B cell (primary cell): ENCODE measurements around the gene THAP2. TPM values are rescaled to one million over a fixed set of nuclear protein-coding genes. Genes with fewer than 3 reads are reported as not detected.
"Not testable (repeated sequence)": the region's sequence is repeated elsewhere in the genome, so short reads cannot be mapped to it uniquely, and the experiment has no call there.

Experiments used
- ATAC-seq: fragments of 200-7000 bp; cut with Tn5 transposase; one replicate; pipeline ENCODE4 v1.10.0; 2021; ENCODE audit warnings: low read depth, mild to moderate bottlenecking, moderate number of reproducible peaks, moderate library complexity
- CTCF ChIA-PET: fragments of 350-600 bp; sonication (Branson Sonifier 250); formaldehyde crosslinking; loops from one replicate; lab custom pipeline; 2021; ENCODE audit warnings: antibody characterized with exemption, inconsistent platforms; lab: Charles Lee
- POLR2A ChIA-PET: fragments of 350-600 bp; sonication (Branson Sonifier 250); formaldehyde crosslinking; loops from one replicate; lab custom pipeline; 2021; ENCODE audit warnings: antibody characterized with exemption; lab: Charles Lee
- DNase-seq: peaks from one replicate; pipeline ENCODE4 v3.0.0; 2013
- H2AFZ ChIP-seq: 2 replicates; pipeline ENCODE4 v1.6.1; 2012; ENCODE audit warnings: mild to moderate bottlenecking, low read depth, low read length; ENCODE audit not compliant: insufficient read depth, poor library complexity, severe bottlenecking
- H3K27ac ChIP-seq, 2 donors: 1 replicate in 1 of 2; 2 replicates in 1 of 2; pipeline ENCODE4 v1.5.1; 2012 to 2013; ENCODE audit warnings: low read length in 2 of 2, mild to moderate bottlenecking in 2 of 2, moderate library complexity in 1 of 2
- H3K27me3 ChIP-seq, 4 experiments: fragments of 200-600 bp in 1 of 4; sonication (generic) in 1 of 4; replicated peaks in 1 of 4; 1 replicate in 2 of 4; 2 replicates in 2 of 4; pipeline versions ENCODE4 v1.6.1 to v1.7.0; 2013 to 2016; ENCODE audit warnings: low read length in 3 of 4, mild to moderate bottlenecking in 2 of 4, mixed read lengths in 1 of 4, moderate library complexity in 1 of 4; ENCODE audit not compliant: insufficient read depth in 4 of 4, control insufficient read depth in 3 of 4; ENCODE audit errors: control extremely low read depth in 1 of 4
- H3K36me3 ChIP-seq, 2 experiments: replicated peaks in 1 of 2; 1 replicate in 1 of 2; 2 replicates in 1 of 2; pipeline versions ENCODE4 v1.6.1 to v1.7.1; 2013; ENCODE audit warnings: low read length in 1 of 2; ENCODE audit not compliant: insufficient read depth in 2 of 2, control insufficient read depth in 1 of 2; ENCODE audit errors: control extremely low read depth in 1 of 2, extremely low read depth in 1 of 2
- H3K4me1 ChIP-seq, 2 donors: fragments of 200-600 bp in 1 of 2; sonication (generic) in 1 of 2; 1 replicate in 1 of 2; 2 replicates in 1 of 2; pipeline versions ENCODE4 v1.5.1 to v1.6.1; 2013 to 2017; ENCODE audit warnings: low read length in 2 of 2; ENCODE audit not compliant: control insufficient read depth in 2 of 2, insufficient read depth in 2 of 2
- H3K4me2 ChIP-seq: replicated peaks from 2 replicates; pipeline ENCODE3; 2012; ENCODE audit warnings: mild to moderate bottlenecking, low read depth, low read length; ENCODE audit not compliant: poor library complexity, severe bottlenecking
- H3K4me3 ChIP-seq, 5 experiments: fragments of 200-600 bp in 1 of 5; sonication (generic) in 1 of 5; 1 replicate in 3 of 5; 2 replicates in 2 of 5; pipeline versions ENCODE4 v1.5.1 to v1.7.0; 2011 to 2016; ENCODE audit warnings: low read length in 4 of 5, mild to moderate bottlenecking in 4 of 5, low read depth in 2 of 5, control low read depth in 1 of 5, moderate library complexity in 1 of 5; ENCODE audit not compliant: insufficient read depth in 1 of 5; ENCODE audit errors: control extremely low read depth in 1 of 5, extremely low read depth in 1 of 5
- H3K79me2 ChIP-seq: fragments of 200-600 bp; sonication (generic); one replicate; pipeline ENCODE4 v1.6.0; 2016; ENCODE audit warnings: low read length; ENCODE audit not compliant: control insufficient read depth, insufficient read depth
- H3K9ac ChIP-seq: fragments of 200-600 bp; sonication (generic); 2 replicates; pipeline ENCODE4 v1.6.1; 2017; ENCODE audit warnings: mild to moderate bottlenecking, low read length, moderate library complexity
- H3K9me3 ChIP-seq, 3 donors: one replicate each; pipeline versions ENCODE4 v1.6.1 to v1.7.1; 2013; ENCODE audit warnings: low read length in 2 of 3; ENCODE audit not compliant: control insufficient read depth in 2 of 3, insufficient read depth in 1 of 3; ENCODE audit errors: control extremely low read depth in 1 of 3
- H4K20me1 ChIP-seq: 2 replicates; pipeline ENCODE4 v1.6.0; 2012; ENCODE audit warnings: mild to moderate bottlenecking, low read length; ENCODE audit not compliant: insufficient read depth, control insufficient read depth, poor library complexity, severe bottlenecking
- H3K27ac Mint-ChIP-seq: one replicate; pipeline ENCODE4 v1.8.0; 2021; ENCODE audit warnings: mixed read lengths
- H3K27me3 Mint-ChIP-seq: one replicate; pipeline ENCODE4 v1.8.0; 2021; ENCODE audit warnings: mixed read lengths
- H3K4me1 Mint-ChIP-seq: one replicate; pipeline ENCODE4 v1.8.0; 2021; ENCODE audit warnings: mixed read lengths
- H3K4me3 Mint-ChIP-seq: one replicate; pipeline ENCODE4 v1.8.0; 2021; ENCODE audit warnings: mixed read lengths
- H3K9me3 Mint-ChIP-seq: one replicate; pipeline ENCODE4 v1.8.0; 2022; ENCODE audit warnings: mixed read lengths; ENCODE audit not compliant: insufficient read depth
- CTCF ChIP-seq: fragments of 200-600 bp; IDR thresholded peaks from one replicate; pipeline ENCODE4 v1.8.0; 2022; ENCODE audit warnings: antibody characterized with exemption, mild to moderate bottlenecking
- EZH2 ChIP-seq: IDR thresholded peaks from 2 replicates; pipeline ENCODE4 v1.6.1; 2012; ENCODE audit warnings: borderline replicate concordance, low read depth, mild to moderate bottlenecking, moderate library complexity, low read length; ENCODE audit not compliant: insufficient read depth, poor library complexity, severe bottlenecking
- WGBS: methylation state at CpG from one replicate; pipeline ENCODE4 v1.1.5; 2013; ENCODE audit warnings: missing lambda C conversion rate; ENCODE audit not compliant: insufficient coverage; 5-methylcytosine and 5-hydroxymethylcytosine counted together
- intact Hi-C: fragments of 100-400 bp; cut with micrococcal nuclease; formaldehyde crosslinking; loops from one replicate; pipeline ENCODE4 v1.10.0; 2022
- polyA plus RNA-seq: library from polyadenylated mRNA; depleted of rRNA; stranded (reverse); fragments of >200 nt; gene quantifications from 2 replicates; pipeline ENCODE4 v1.2.3, GENCODE V29; 2012
- total RNA-seq, 2 donors: library from RNA; stranded (reverse); fragments of 120-200 nt in 1 of 2; gene quantifications; 1 replicate in 1 of 2; 2 replicates in 1 of 2; pipeline versions ENCODE4 v1.2.3 to v1.2.4, GENCODE V29; 2013 to 2022

Gene THAP2
- total and polyA plus RNA-seq, 2 donors (not counting 1 experiment from before 2014, with no cell fraction given), result 11.6 to 13.2 TPM

- no peak for DNase-seq
- Histone ChIP-seq H3K79me2 (peaks cover 73% of the 10 kb centered on the region), H3K9me3 (no peaks in the 10 kb centered on the region), H3K4me2 (peak overlapping the region; percentile 86), H3K9ac (peak overlapping the region; percentile 68), H3K27ac (peak overlapping the region; percentile 83 to 95), H3K4me1 (peaks cover 58 to 59% of the 10 kb centered on the region in 2 donors), H2AFZ (peak overlapping the region; percentile 80), H3K4me3 (peak overlapping the region; percentile 70 to 99 (median 81)), H3K36me3 (peaks cover 1 to 6% of the 10 kb centered on the region in 2 experiments), H4K20me1 (no peaks in the 10 kb centered on the region), H3K27me3 (no peaks in the 10 kb centered on the region)
- Mint-ChIP-seq H3K9me3 (no peaks in the 10 kb centered on the region), H3K27ac (peak overlapping the region; percentile 96), H3K27me3 (no peaks in the 10 kb centered on the region), H3K4me3 (peak overlapping the region; percentile 97), H3K4me1 (peaks cover 53% of the 10 kb centered on the region)
- intact Hi-C loops, result loop anchor here (1.0 to 5.0 kb wide), 5 partner anchors 8 to 1949 kb away; partner anchors contain the start of genes RAB21, RAB3IP, TBC1D15 and THAP2
- TF ChIP-seq CTCF (no peak), EZH2 (no peak)
- no peak for ATAC-seq
- no CpG with 5 or more reads among the region's 3 CpGs for WGBS
- POLR2A ChIA-PET, result interaction anchor here (0.7 to 5.7 kb wide), 5 partner anchors 9 to 68 kb away, joined by 3 to 95 read pairs (median 6); partner anchors contain the start of genes RAB21, THAP2 and ZFC3H1
- CTCF ChIA-PET, result interaction anchor here (1.1 to 6.1 kb wide), 14 partner anchors 9 to 68 kb away, joined by 3 to 68 read pairs (median 7); partner anchors contain the start of genes RAB21, THAP2 and ZFC3H1
Measured at GRCh38 chr12:71686658-71687025, 22.5 kb downstream of the THAP2 start.

- intact Hi-C loops, result loop anchor here (5.0 kb wide), 1 partner anchor 1950 kb away; the partner anchor contains the start of gene RAB3IP
- peak overlapping the region; percentile 68 for H3K9ac ChIP-seq
- H3K79me2 ChIP-seq, result peaks cover 78% of the 10 kb centered on the region
- H3K4me1 ChIP-seq, result peaks cover 63 to 65% of the 10 kb centered on the region in 2 donors
- not testable (repeated sequence) for H3K36me3 ChIP-seq, H3K27me3 Mint-ChIP-seq, DNase-seq, H3K9me3 Mint-ChIP-seq, H4K20me1 ChIP-seq, H3K9me3 ChIP-seq, H3K27me3 ChIP-seq, ATAC-seq
- peak overlapping the region; percentile 62 for H3K27ac Mint-ChIP-seq
- peaks cover 58% of the 10 kb centered on the region for H3K4me1 Mint-ChIP-seq
- peak overlapping the region; percentile 48 for H2AFZ ChIP-seq
- CTCF ChIA-PET, result interaction anchor here (0.6 to 6.1 kb wide), 7 partner anchors 9 to 61 kb away, joined by 3 to 68 read pairs (median 13); partner anchors contain the start of genes THAP2 and ZFC3H1
- 50% methylated on average over 1 of the region's 11 CpGs for WGBS
- H3K4me2 ChIP-seq, result peak overlapping the region; percentile 86
- POLR2A ChIA-PET, result interaction anchor here (2.6 to 5.7 kb wide), 2 partner anchors 23 to 67 kb away, joined by 17 to 95 read pairs; partner anchors contain the start of genes RAB21, THAP2 and ZFC3H1
- H3K4me3 ChIP-seq, result peak overlapping the region; percentile 70 to 99 (median 81)
- H3K27ac ChIP-seq, result peak overlapping the region; percentile 83 to 95
- peak overlapping the region; percentile 88 for H3K4me3 Mint-ChIP-seq
Measured at GRCh38 chr12:71687172-71687571, 23.1 kb downstream of the THAP2 start.
